ENCODE data around the gene BRICD5.

BRICD5 gene

GRCh38 chr16:2200313-2200712, 10.3 kb downstream of the BRICD5 start:
- DNase-seq (ENCODE audit: insufficient read length, low spot score) (no peak), FAIRE-seq (no peak)
- TF ChIP-seq TAF1 (IDR thresholded peaks at IDR 0.05; ENCODE audit: low read depth, low read length) (no peak), POU2F2 (IDR thresholded peaks at IDR 0.05; ENCODE audit: low read depth, low read length) (no peak), POLR2AphosphoS5 (IDR thresholded peaks at IDR 0.05; ENCODE audit: low read depth, low read length) (no peak), PAX5 (IDR thresholded peaks at IDR 0.05; ENCODE audit: insufficient read depth, low read length, severe bottlenecking) (no peak), POLR2A (IDR thresholded peaks at IDR 0.05; ENCODE audit: low read depth, low read length) (no peak), SPI1 (IDR thresholded peaks at IDR 0.05; ENCODE audit: low read depth, low read length) (no peak)

DNA sequence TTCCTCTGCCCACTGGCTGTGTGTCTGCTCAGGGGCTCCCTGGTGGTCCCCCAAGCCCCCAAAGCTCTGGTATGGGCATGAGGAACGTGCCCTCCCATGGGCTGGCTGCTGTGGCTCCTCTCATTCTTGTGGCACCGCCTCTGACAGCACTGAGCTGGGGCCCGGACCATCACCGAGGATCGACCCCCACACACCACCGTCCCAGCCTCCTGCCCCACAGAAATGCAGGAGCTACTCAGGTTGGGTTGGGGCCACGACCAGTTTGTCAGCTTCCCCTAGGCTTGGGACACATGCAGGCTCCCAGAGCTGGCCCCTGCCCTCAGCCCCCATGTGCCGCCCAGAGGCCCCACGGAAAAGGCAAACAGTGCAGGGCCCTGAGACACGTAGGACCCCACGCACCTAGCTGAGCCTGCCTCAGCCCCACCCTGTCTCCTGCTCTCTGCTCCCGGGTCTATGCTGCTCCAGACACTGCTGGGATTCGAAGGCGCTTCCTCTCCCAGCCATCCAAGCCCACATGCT, 11.0 kb downstream of the BRICD5 start:
- FAIRE-seq: no peak
- DNase-seq (ENCODE audit: insufficient read length, low spot score): no peak
- TF ChIP-seq TAF1 (IDR thresholded peaks at IDR 0.05; ENCODE audit: low read depth, low read length) (no peak), SPI1 (IDR thresholded peaks at IDR 0.05; ENCODE audit: low read depth, low read length) (no peak), PAX5 (IDR thresholded peaks at IDR 0.05; ENCODE audit: insufficient read depth, low read length, severe bottlenecking) (no peak), POLR2A (IDR thresholded peaks at IDR 0.05; ENCODE audit: low read depth, low read length) (no peak), POLR2AphosphoS5 (IDR thresholded peaks at IDR 0.05; ENCODE audit: low read depth, low read length) (no peak)

DNA sequence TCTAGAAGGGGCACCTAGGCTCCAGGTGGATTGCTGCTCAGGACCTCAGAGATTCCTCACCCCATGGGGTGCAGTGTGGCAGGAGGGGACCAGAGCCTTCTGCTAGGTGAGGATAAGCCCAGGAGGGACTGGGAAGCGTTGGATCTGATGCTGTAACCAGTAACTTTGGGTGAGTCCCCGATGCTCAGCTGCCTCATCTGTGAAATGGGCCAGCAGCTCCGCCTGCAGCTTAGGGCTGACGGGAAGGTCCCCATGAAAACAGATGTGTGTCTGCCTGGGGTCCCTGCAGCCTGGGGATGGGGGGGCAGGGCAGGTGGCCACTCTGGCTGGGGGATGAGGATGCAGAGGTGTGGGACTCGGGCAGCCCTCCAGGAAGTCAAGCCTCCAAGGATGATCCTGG, 11.6 kb downstream of the BRICD5 start:
- TF ChIP-seq PAX5 (IDR thresholded peaks at IDR 0.05; ENCODE audit: insufficient read depth, low read length, severe bottlenecking) (no peak), POU2F2 (IDR thresholded peaks at IDR 0.05; ENCODE audit: low read depth, low read length) (no peak), SPI1 (IDR thresholded peaks at IDR 0.05; ENCODE audit: low read depth, low read length) (no peak), POLR2A (IDR thresholded peaks at IDR 0.05; ENCODE audit: low read depth, low read length) (no peak), POLR2AphosphoS5 (IDR thresholded peaks at IDR 0.05; ENCODE audit: low read depth, low read length) (no peak), TAF1 (IDR thresholded peaks at IDR 0.05; ENCODE audit: low read depth, low read length) (no peak)
- DNase-seq (ENCODE audit: insufficient read length, low spot score) (no peak), FAIRE-seq (no peak)

- FAIRE-seq (no peak), DNase-seq (ENCODE audit: insufficient read length, low spot score) (no peak)
- TF ChIP-seq SPI1 (IDR thresholded peaks at IDR 0.05; ENCODE audit: low read depth, low read length) (no peak), TAF1 (IDR thresholded peaks at IDR 0.05; ENCODE audit: low read depth, low read length) (no peak), PAX5 (IDR thresholded peaks at IDR 0.05; ENCODE audit: insufficient read depth, low read length, severe bottlenecking) (no peak), POLR2A (IDR thresholded peaks at IDR 0.05; ENCODE audit: low read depth, low read length) (no peak), POLR2AphosphoS5 (IDR thresholded peaks at IDR 0.05; ENCODE audit: low read depth, low read length) (no peak), POU2F2 (IDR thresholded peaks at IDR 0.05; ENCODE audit: low read depth, low read length) (no peak)
Measured at GRCh38 chr16:2198283-2198682, 12.4 kb downstream of the BRICD5 start.

DNA sequence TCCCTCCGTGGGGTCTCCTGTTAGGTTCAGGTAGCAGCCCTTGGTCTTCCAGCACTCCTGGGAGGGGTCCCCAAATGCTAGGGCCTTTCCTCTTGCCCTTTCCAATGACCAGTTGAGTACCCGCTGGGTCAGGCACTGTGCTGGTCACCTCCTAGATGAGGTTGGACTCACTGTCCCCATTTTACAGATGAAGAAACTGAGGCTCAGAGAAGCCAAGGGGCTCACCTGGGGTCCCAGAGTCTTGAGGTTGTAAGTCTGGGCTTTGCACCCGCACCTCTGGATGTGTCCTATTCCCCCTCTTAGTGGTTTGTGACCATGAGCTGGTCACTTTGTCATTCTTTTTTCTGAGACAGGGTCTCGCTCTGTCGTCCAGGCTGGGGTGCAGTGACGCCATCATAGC, 12.9 kb downstream of the BRICD5 start:
- FAIRE-seq: no peak
- no peak for DNase-seq (ENCODE audit: insufficient read length, low spot score)
- TF ChIP-seq SPI1 (IDR thresholded peaks at IDR 0.05; ENCODE audit: low read depth, low read length): no peak
- TF ChIP-seq TAF1 (IDR thresholded peaks at IDR 0.05; ENCODE audit: low read depth, low read length): no peak
- no peak for TF ChIP-seq POU2F2 (IDR thresholded peaks at IDR 0.05; ENCODE audit: low read depth, low read length)
- no peak for TF ChIP-seq POLR2AphosphoS5 (IDR thresholded peaks at IDR 0.05; ENCODE audit: low read depth, low read length)
- TF ChIP-seq PAX5 (IDR thresholded peaks at IDR 0.05; ENCODE audit: insufficient read depth, low read length, severe bottlenecking): no peak
- no peak for TF ChIP-seq POLR2A (IDR thresholded peaks at IDR 0.05; ENCODE audit: low read depth, low read length)

DNA sequence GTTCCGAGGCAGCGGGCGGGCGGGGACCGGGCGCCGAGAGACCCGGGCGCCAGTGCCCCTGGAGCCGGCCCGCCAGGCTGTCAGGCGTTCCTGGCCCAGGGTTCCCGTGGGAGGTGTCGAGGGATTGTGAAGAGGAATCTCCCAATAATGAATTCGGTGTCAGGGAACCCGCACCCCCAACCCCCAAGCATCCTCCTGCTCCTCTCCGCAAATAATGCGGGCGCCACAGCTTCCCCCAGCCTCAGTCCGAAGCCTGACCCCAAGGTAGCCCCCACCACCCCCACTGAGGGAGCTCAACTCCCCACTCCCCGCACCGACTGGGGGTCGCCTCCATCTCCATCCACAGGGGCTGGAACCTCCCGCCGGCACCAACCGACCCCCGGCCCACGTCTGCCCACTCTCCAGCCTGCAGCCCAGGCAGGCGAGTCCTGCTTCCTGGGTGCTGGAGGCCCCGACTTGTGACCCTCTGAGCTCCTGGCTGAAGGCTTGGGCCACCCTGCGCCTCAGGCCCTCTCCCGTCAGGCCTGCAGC, 13.6 kb downstream of the BRICD5 start:
- no peak for TF ChIP-seq POLR2AphosphoS5 (IDR thresholded peaks at IDR 0.05; ENCODE audit: low read depth, low read length)
- no peak for DNase-seq (ENCODE audit: insufficient read length, low spot score)
- FAIRE-seq: no peak

DNA sequence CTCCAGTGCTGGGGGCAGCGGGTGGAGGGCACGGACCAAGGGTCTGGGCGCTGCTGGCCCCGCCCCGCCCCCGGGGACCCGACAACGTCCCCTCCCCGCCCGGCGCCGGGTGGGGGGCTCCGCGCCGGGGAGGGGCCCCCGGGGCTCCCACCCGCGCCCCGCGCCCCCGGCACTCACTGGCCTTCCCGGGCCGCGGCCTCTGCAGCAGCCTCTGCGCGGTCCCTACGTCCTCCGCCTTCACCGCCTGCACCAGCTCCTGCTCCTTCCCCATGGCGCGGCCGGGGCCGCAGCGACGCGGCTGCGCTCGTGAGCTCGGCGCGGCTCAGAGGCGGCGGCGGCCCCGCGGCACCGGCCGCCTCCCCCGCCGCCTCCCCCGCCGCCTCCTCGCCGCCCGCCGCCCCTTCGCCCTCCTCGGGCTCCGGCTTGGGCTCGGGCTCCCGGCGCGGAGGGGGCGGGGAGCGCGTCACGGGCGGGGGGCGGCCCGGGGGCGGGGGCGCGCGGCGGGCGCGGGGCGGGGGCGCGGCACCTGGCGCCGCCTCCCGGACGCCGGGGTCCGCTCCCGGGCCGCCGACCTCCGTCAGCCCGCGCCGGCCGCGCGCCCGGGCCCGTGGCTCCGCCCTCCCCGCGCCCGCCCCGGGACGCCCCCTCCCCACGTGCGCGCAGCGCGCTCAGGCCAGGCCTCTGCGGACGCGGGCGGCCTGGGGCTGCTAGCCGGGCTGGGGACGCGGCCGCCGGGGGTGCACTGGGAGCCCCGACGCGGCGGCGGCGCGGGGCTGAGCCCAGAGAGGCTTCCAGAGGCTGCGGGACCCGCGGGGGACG, 14.3 kb downstream of the BRICD5 start, which contains the start of gene CASKIN1:
Gene CASKIN1 (minus strand): TSS at position 444 of the 819 bp plus-strand sequence. CDS start 173 bp downstream, at position 271.
- DNase-seq (ENCODE audit: insufficient read length, low spot score): no peak

GRCh38 chr16:2195322-2196161, 15.1 kb downstream of the BRICD5 start:
- TF ChIP-seq POLR2A (IDR thresholded peaks at IDR 0.05; ENCODE audit: low read depth, low read length) (no peak), SPI1 (IDR thresholded peaks at IDR 0.05; ENCODE audit: low read depth, low read length) (no peak), PAX5 (IDR thresholded peaks at IDR 0.05; ENCODE audit: insufficient read depth, low read length, severe bottlenecking) (no peak), POU2F2 (IDR thresholded peaks at IDR 0.05; ENCODE audit: low read depth, low read length) (no peak), POLR2AphosphoS5 (IDR thresholded peaks at IDR 0.05; ENCODE audit: low read depth, low read length) (no peak), TAF1 (IDR thresholded peaks at IDR 0.05; ENCODE audit: low read depth, low read length) (no peak)
- DNase-seq (ENCODE audit: insufficient read length, low spot score) (no peak), FAIRE-seq (no peak)

More for the DNA sequence above, 14.3 kb downstream of the BRICD5 start, which contains the start of gene CASKIN1:
- TF ChIP-seq POLR2A (IDR thresholded peaks at IDR 0.05; ENCODE audit: low read depth, low read length): no peak
- no peak for FAIRE-seq

DNA sequence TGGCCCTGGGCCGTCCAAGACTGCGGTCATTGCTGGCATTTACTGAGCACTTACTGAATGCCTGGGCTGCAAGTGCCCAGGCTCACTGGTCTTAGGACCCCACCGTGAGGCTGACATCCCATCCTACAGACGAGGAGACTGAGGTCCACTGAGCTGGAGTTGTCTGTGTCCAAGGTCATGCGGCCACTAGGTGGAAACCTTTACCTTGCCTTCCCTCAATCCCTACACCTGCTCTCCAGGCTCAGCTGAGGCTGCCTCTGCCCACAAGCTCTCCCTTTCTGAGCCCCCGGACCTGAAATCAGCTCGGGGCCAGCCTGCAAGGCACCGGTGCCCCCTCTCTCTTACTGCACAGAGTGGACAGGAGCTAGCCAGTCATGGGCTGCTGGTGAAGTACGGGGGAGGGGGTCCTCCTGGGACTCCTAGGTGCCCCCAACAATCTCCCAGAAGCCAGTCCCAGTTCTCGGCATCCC, 15.8 kb downstream of the BRICD5 start:
- peak; percentile 68 for DNase-seq (ENCODE audit: insufficient read length, low spot score)
- FAIRE-seq: peak; percentile 82
- TF ChIP-seq POLR2A (IDR thresholded peaks at IDR 0.05; ENCODE audit: low read depth, low read length) (no peak), POU2F2 (IDR thresholded peaks at IDR 0.05; ENCODE audit: low read depth, low read length) (no peak), TAF1 (IDR thresholded peaks at IDR 0.05; ENCODE audit: low read depth, low read length) (no peak), PAX5 (IDR thresholded peaks at IDR 0.05; ENCODE audit: insufficient read depth, low read length, severe bottlenecking) (no peak), POLR2AphosphoS5 (IDR thresholded peaks at IDR 0.05; ENCODE audit: low read depth, low read length) (no peak), SPI1 (IDR thresholded peaks at IDR 0.05; ENCODE audit: low read depth, low read length) (no peak)

Data from GM12891 (cell line).